NCI-H2107 treated with DMSO at 0.1 percent for 48 hours (cell line): ENCODE results near the gene TMEM35B.
"Not testable (repeated sequence)": the region's sequence is repeated elsewhere in the genome, so short reads cannot be mapped to it uniquely, and the experiment has no call there.

Source experiments
- DNase-seq: peaks from one replicate; lab custom pipeline; 2025; ENCODE audit not compliant: unreplicated experiment; lab: John Stamatoyannopoulos, UW

Gene TMEM35B

DNA sequence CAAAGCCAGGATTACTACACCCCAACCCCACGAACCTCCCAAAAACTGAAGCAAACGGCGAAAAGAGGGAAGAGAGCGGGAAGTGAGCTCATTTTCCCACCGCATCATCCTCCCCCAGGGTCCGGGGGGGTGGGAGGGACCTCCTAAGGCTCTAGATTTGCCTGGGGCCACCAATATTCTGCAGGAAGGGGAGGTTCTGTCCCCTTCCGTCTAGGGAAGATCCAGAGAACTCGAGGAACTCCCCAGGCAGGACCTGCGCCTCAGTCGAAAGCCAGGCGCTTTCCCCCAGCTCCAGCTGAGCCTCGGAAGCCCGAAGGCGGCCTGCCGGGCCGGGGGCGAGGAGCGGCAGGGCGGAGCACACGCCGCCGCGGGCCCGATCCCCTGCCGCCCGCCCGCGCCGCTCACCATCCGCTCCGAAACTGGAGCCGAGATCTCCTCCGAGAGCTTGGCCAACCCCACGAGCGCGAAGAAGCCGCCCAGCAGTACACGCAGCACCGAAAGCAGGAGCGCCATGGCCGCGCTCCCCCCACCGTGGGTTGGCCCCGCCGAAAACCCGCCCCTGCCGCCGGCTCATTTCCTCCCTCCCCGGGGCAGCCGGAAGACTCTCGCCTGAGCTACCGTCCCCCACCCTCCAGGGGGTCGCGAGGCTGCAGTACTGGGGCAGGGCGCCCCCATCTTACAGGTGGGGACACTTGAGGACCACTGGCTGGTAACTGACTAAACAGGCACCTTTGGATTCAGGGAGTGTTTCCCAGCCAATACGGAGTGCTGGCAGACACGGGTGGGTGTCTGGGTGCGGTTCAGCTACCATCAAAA lies at the start of gene TMEM35B:
Gene TMEM35B, minus strand, starts transcription at position 555 of the 816 bp plus-strand sequence. Its CDS starts 42 bp downstream, at position 513.
- DNase-seq, result no peak

- no peak for DNase-seq
Measured at GRCh38 chr1:35033346-35033745, 48.2 kb upstream of the TMEM35B start.

GRCh38 chr1:35032384-35032739 lies 47.2 kb upstream of the TMEM35B start:
- no peak for DNase-seq

DNA sequence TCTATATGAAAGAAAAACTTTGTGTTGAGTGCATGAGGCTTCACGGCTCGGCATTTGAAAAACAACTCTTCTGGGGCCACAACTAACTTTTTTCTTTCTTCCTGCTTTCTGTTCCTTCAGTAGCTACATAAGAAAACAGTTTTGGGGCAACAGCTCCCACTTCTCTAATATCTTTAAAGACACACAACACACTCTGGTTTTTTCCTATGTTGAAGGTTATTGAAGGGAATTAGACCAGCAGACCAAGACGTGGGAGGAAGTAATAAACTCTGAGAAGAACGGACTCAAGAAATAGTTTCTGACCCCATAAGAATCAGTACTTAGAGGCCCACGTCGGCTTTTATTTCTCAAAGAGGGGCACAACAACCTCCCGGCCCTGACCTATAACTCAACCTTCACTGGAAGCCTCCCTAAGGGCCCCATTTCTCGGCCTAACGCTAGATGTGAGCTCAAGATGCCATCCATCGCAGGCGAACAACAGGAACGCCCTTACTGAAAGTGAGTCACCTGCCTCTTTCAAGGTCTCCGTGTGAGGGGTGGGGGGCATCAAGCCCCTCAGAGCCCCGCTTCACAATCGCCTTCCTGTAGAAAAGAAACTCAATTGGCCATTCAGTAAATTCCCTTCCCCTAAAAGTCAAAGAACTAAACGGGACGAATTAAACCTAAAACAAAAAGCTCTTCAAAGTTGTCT lies 45.8 kb upstream of the TMEM35B start:
- no peak for DNase-seq

DNA sequence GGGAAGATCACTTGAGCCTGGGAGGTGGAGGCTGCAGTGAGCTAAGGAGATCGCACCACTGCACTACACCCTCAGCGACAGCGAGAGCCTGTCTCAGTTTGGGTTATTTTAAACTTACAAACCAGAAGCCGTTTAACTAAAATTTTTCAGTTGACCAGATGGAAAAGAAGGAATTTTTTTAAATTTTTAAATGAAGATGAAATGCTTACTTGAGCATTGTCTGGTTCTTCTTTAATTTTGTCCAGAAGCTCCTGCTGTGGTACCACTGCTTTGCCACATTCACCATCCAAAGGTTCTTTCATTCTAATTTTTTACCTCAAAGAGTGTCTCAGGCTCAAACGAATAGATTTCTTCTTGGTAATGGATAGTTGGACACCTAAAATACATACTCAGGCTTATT lies 45.2 kb upstream of the TMEM35B start:
- no peak for DNase-seq

DNA sequence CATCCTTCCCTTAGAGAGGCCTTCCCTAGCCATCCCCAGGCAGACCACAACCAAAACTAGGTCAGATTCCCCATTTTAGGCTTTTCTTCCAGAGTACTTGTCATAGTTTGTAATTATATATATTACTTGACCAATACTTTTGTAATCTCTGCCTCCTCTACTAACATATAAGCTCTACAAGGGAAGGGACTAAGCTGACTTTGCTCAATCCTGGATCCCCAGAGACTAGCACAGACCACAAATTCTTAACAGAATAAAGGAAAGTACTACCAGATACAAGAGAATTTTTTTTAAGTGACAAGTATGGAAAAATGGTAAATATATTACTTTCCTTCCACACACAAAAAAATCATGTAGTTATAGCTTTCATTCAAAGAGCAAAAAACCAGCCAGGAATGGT lies 44.6 kb upstream of the TMEM35B start:
- DNase-seq, result no peak

GRCh38 chr1:35016406-35016805 lies 31.3 kb upstream of the TMEM35B start:
- no peak for DNase-seq

- no peak for DNase-seq
Measured at GRCh38 chr1:35014486-35014885, 29.3 kb upstream of the TMEM35B start.

- no peak for DNase-seq
Measured at GRCh38 chr1:35005711-35006110, 20.6 kb upstream of the TMEM35B start.

GRCh38 chr1:35001743-35002142 lies 16.6 kb upstream of the TMEM35B start:
- DNase-seq, result no peak

DNA sequence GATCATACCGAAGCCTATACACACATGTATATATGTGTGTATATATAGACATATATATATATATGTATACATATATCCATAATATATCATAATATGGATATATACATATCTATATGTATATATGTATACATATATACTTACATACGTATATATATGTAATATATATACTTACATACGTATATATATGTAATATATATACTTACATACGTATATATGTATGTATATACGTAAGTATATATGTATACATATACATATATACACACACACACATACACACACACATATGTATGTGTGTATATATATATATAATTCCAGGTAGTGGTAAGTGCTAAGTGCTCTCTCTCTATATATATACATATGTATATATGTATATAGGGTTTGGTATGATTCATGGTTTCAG lies 9.7 kb upstream of the TMEM35B start:
- no peak for DNase-seq

DNA sequence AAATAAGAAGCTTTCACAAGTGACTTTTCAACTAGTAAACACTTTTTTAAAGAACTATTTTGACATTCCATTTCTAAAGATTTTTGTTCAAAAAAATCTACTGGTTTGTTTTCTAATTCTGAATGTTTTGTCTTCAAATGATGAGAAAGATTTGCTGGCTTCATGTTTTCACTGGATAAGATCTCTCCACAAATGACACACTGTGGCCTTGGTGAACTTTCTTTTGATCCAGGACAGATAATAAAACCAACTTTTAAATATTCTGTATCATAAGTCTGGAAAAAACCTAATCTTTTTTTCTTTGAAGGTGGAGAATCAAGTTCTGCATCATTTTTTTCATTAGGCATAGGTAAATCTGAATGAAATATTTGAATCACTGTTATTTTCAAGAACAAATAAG lies 3.4 kb upstream of the TMEM35B start:
- DNase-seq, result no peak

- DNase-seq, result no peak
Measured at GRCh38 chr1:34988147-34988546, 3.0 kb upstream of the TMEM35B start.

- no peak for DNase-seq
Measured at GRCh38 chr1:34987018-34987417, 1.9 kb upstream of the TMEM35B start.

- not testable (repeated sequence) for DNase-seq
Measured at GRCh38 chr1:34985609-34985904, 410 bp upstream of the TMEM35B start.

DNA sequence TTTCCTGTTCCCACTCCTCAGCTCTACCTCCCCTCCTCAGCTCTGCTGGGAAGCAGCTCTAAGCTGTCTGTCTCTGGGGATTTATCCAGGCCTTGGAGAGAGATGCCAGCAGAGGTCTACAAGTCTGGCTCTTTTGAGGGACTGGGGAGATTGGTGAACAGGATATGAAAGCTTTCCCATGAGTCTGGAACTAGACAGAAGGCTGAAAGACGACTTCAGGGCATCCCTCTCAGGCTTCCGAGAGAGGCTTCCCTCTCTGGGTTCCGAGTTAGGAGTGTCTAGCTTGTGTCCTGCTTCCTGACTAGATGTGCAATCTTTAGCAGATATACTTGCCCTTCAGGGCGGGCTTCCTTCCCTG lies 733 bp downstream of the TMEM35B start:
- DNase-seq, result no peak

DNA sequence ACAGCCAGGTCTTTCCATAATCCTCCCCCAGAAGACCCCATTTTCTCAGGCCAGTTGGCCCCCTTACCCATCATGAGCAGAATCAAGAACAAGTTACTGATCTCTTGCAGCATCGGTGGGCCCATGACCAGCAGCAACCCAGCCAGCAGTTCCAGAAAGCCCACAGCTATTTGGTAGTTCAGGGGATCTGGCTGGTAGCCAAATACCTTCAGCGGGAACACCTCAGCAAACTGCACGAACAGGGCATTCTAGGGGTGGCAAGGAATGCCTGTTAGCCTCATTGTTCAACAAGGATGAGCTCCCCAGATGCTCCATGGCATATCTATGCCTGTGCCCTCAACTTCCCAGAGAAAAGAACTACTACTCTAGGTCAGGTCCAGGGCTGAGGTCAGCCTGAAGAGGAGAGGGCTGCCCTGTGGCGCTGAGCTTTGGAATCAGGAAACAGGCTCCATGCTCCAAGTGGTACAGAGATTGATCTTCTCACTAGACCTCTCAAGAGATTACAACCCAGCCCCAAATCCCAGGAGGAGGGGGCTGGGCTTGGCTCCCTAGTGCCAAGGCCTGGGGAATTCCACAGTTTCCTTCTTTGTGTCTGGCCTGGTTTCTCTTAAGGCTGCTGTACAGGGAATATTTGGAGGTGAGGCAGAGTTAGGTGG lies 1.3 kb downstream of the TMEM35B start:
- no peak for DNase-seq

- DNase-seq, result peak; percentile 51
Measured at GRCh38 chr1:34982820-34983376, 2.2 kb downstream of the TMEM35B start.

GRCh38 chr1:34980715-34981114 lies 4.4 kb downstream of the TMEM35B start:
- no peak for DNase-seq

DNA sequence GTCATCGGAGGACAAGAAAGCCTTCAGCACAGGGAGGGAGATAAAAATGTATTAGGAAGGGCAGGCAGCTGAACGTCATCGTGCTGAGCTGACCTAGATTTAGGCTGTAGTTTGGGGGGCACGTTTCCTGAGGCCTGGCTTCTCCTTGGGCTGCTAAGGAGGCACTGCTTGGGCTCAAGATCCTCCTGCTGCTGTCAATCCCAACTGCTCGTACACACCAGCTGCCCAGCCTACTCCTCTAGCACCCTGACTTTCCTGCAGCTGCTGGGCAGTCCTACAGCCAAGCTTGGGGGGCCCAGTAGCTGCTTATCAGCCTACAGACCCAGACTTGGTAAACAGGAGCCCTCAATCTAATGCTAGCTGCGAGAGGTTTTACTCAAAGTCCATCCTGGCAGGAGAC lies 6.2 kb downstream of the TMEM35B start:
- no peak for DNase-seq

- no peak for DNase-seq
Measured at GRCh38 chr1:34977858-34978257, 7.3 kb downstream of the TMEM35B start.

GRCh38 chr1:34977210-34977471 lies 8.0 kb downstream of the TMEM35B start:
- no peak for DNase-seq
